Gastroesophageal sphincter (tissue), 3 donors: ENCODE measurements around the gene LIN37.

Experiments used
- CTCF ChIP-seq, 4 experiments: fragments of 200-600 bp in 2 of 4; fragments of 450-650 bp in 2 of 4; sonication (generic) in 1 of 4; IDR thresholded peaks; one replicate each; pipeline ENCODE4 v1.5.1; 2017 to 2019; ENCODE audit warnings: antibody characterized with exemption in 4 of 4, mild to moderate bottlenecking in 2 of 4, moderate library complexity in 2 of 4
- EP300 ChIP-seq: sonication (generic); formaldehyde crosslinking; IDR thresholded peaks from one replicate; pipeline ENCODE4 v1.6.1; 2017; ENCODE audit warnings: antibody characterized with exemption, mild to moderate bottlenecking

GRCh38 chr19:35752746-35753350 lies 4.5 kb downstream of the LIN37 start:
- TF ChIP-seq EP300 (no peak), CTCF (IDR thresholded peaks at IDR 0.05) (no peak)
